Ovary (tissue), 9 donors: ENCODE measurements around the gene KMT5C. TPM values are rescaled to one million over a fixed set of nuclear protein-coding genes. Genes with fewer than 3 reads are reported as not detected.

Experiments used
- DNase-seq, 5 donors: peaks; one replicate each; pipeline ENCODE4 v3.0.0-alpha.2; 2019 to 2020
- H3K27ac ChIP-seq, 2 donors: fragments of 200-600 bp; one replicate each; pipeline versions ENCODE4 v1.5.1 to v1.8.0; 2019 to 2022
- H3K27me3 ChIP-seq: fragments of 200-600 bp; one replicate; pipeline ENCODE4 v1.8.0; 2022
- H3K36me3 ChIP-seq: fragments of 200-600 bp; sonication (generic); one replicate; pipeline ENCODE4 v1.5.1; 2019
- H3K4me1 ChIP-seq: one replicate; pipeline ENCODE4 v1.8.1; 2013; ENCODE audit warnings: mild to moderate bottlenecking, moderate library complexity; ENCODE audit not compliant: insufficient read depth
- H3K4me3 ChIP-seq: fragments of 200-600 bp; sonication (generic); one replicate; pipeline ENCODE4 v1.5.1; 2017
- H3K9me3 ChIP-seq, 2 donors: fragments of 200-600 bp in 1 of 2; sonication (generic) in 1 of 2; one replicate each; pipeline versions ENCODE4 v1.5.1 to v1.8.1; 2013 to 2019; ENCODE audit warnings: mild to moderate bottlenecking in 1 of 2, moderate library complexity in 1 of 2
- CTCF ChIP-seq, 3 donors: fragments of 450-650 bp in 2 of 3; fragments of 200-600 bp in 1 of 3; IDR thresholded peaks; one replicate each; pipeline versions ENCODE4 v1.5.1 to v1.8.0; 2016 to 2022; ENCODE audit warnings: antibody characterized with exemption in 3 of 3, mild to moderate bottlenecking in 1 of 3
- EP300 ChIP-seq: sonication (generic); formaldehyde crosslinking; IDR thresholded peaks from one replicate; pipeline ENCODE4 v1.6.1; 2017; ENCODE audit warnings: antibody characterized with exemption
- POLR2A ChIP-seq: fragments of 450-650 bp; IDR thresholded peaks from one replicate; pipeline ENCODE4 v1.6.1; 2017; ENCODE audit warnings: antibody characterized with exemption, mild to moderate bottlenecking, moderate library complexity
- WGBS, 3 donors: extraction: QIAGEN DNeasy Blood & Tissue Kit in 1 of 3; methylation state at CpG; one replicate each; pipeline versions ENCODE4 v1.1.5 to v1.1.7; 2013 to 2017; 5-methylcytosine and 5-hydroxymethylcytosine counted together
- intact Hi-C, 4 donors: fragments of 100-400 bp; cut with DNase I; formaldehyde crosslinking; loops; one replicate each; pipeline versions ENCODE4 v1.11.0 to v1.15.1; 2022 to 2023
- polyA plus RNA-seq, 2 donors: library from polyadenylated mRNA; stranded (reverse); fragments of 200-250 nt in 1 of 2; fragments of 350-450 nt in 1 of 2; fragmentation: Illumina TruSeq in 1 of 2; extraction: RNeasy Lipid Tissue Mini Kit (QIAGEN cat#74804) in 1 of 2; gene quantifications; one replicate each; pipeline ENCODE4 v1.2.3, GENCODE V29; 2013 to 2014
- total RNA-seq, 7 donors: library from RNA; depleted of rRNA in 2 of 7; stranded (reverse); fragments of >200 nt in 2 of 7; fragmentation: NEBNext Ultra II Directional in 3 of 7; extraction: Animal tissue kit (Norgen Biotek cat#: 25700) in 3 of 7; gene quantifications; one replicate each; pipeline versions ENCODE4 v1.1.0 to v1.2.4, GENCODE V29; 2016 to 2023
- donor health status: DM: no; HTN: no; CAD: no; lungs with moderate emphysema.
- donor health status: DM: no; HTN: no; CAD: no.
- donor health status: Bipolar disorder and iron deficiency.
- donor health status: DM: yes; HTN: yes; CAD: no.
- donor health status: DM: no; HTN: no; CAD: no.
- donor health status: DM: yes; HTN: yes; CAD: no.

KMT5C gene
- total and polyA plus RNA-seq, 9 donors, result 0.37 to 26.2 (median 11.9) TPM

- Histone ChIP-seq H3K4me3 (no peak overlapping the region), H3K4me1 (peaks cover 1% of the 10 kb centered on the region), H3K27me3 (no peaks in the 10 kb centered on the region), H3K36me3 (no peaks in the 10 kb centered on the region), H3K9me3 (no peaks in the 10 kb centered on the region), H3K27ac (no peak overlapping the region)
- 75 to 76% (median 76%) methylated on average over 14 of the region's 14 CpGs for WGBS, 3 donors
- intact Hi-C loops, result loop anchor here in 2 of 4 donors (5.0 to 10.0 kb wide), 3 partner anchors 77 to 200 kb away; partner anchors contain the start of genes TMEM238 (in 2 of the 2) and RPL28 (in 1 of the 2)
- DNase-seq, result no peak
- TF ChIP-seq POLR2A (no peak), CTCF (IDR thresholded peaks at IDR 0.05) (no peak), EP300 (no peak)
These were observed 34.7 kb upstream of the KMT5C start for GRCh38 chr19:55304980-55305379.

- peak; percentile 36 to 60 (median 51) for DNase-seq
- TF ChIP-seq CTCF (IDR thresholded peaks at IDR 0.05) (no peak), POLR2A (no peak), EP300 (no peak)
- Histone ChIP-seq H3K36me3 (no peaks in the 10 kb centered on the region), H3K27me3 (no peaks in the 10 kb centered on the region), H3K4me3 (no peak overlapping the region), H3K4me1 (peaks cover 1% of the 10 kb centered on the region), H3K27ac (no peak overlapping the region), H3K9me3 (no peaks in the 10 kb centered on the region)
- WGBS, 3 donors, result 73 to 78% (median 73%) methylated on average over 9 of the region's 9 CpGs
- intact Hi-C loops, result loop anchor here in 2 of 4 donors (10.0 kb wide), 2 partner anchors 79 to 199 kb away; partner anchors contain the start of genes RPL28 (in 1 of the 2) and TMEM238 (in 1 of the 2)
These were observed 34.2 kb upstream of the KMT5C start for GRCh38 chr19:55305491-55305890.

GRCh38 chr19:55305983-55306562 is 33.6 kb upstream of the KMT5C start:
- no peak overlapping the region for H3K4me3 ChIP-seq
- TF ChIP-seq POLR2A (no peak), EP300 (no peak), CTCF (IDR thresholded peaks at IDR 0.05) (no peak)
- H3K27me3 ChIP-seq, result no peaks in the 10 kb centered on the region
- no peak for DNase-seq
- H3K9me3 ChIP-seq, result no peaks in the 10 kb centered on the region
- WGBS, 3 donors, result 89 to 92% (median 89%) methylated on average over 17 of the region's 17 CpGs
- intact Hi-C loops, result loop anchor here in 2 of 4 donors (10.0 kb wide), 2 partner anchors 79 to 199 kb away; partner anchors contain the start of genes RPL28 (in 1 of the 2) and TMEM238 (in 1 of the 2)
- no peaks in the 10 kb centered on the region for H3K36me3 ChIP-seq
- no peak overlapping the region for H3K27ac ChIP-seq
- peaks cover 1% of the 10 kb centered on the region for H3K4me1 ChIP-seq

- intact Hi-C loops, result loop anchor here in 2 of 4 donors (10.0 kb wide), 2 partner anchors 78 to 198 kb away; partner anchors contain the start of genes RPL28 (in 1 of the 2) and TMEM238 (in 1 of the 2)
- Histone ChIP-seq H3K4me3 (no peak overlapping the region), H3K27ac (no peak overlapping the region), H3K36me3 (no peaks in the 10 kb centered on the region), H3K4me1 (no peaks in the 10 kb centered on the region), H3K27me3 (no peaks in the 10 kb centered on the region), H3K9me3 (no peaks in the 10 kb centered on the region)
- TF ChIP-seq POLR2A (no peak), EP300 (no peak), CTCF (IDR thresholded peaks at IDR 0.05) (no peak)
- 78 to 87% (median 83%) methylated on average over 3 of the region's 3 CpGs for WGBS, 3 donors
- no peak for DNase-seq
These were observed 33.0 kb upstream of the KMT5C start for GRCh38 chr19:55306712-55307111.
